ENCODE measurements around the gene UTS2B.

UTS2B gene

GRCh38 chr3:191355406-191355805 is 25.1 kb upstream of the UTS2B start:
- in situ Hi-C loops (cut with MboI; ENCODE audit: low pct_unique_long_range_greater_than_20kb, low sequenced_read_pairs) = no loop called here

GRCh38 chr3:191353022-191353777 is 22.9 kb upstream of the UTS2B start:
- in situ Hi-C loops (cut with MboI; ENCODE audit: low pct_unique_long_range_greater_than_20kb, low sequenced_read_pairs) = no loop called here
- DNase-seq = no peak

More at GRCh38 chr3:191355406-191355805, 25.1 kb upstream of the UTS2B start:
- no peak for DNase-seq

- no peak for DNase-seq
- in situ Hi-C loops (cut with MboI; ENCODE audit: low pct_unique_long_range_greater_than_20kb, low sequenced_read_pairs) = no loop called here
These were observed 21.7 kb upstream of the UTS2B start for GRCh38 chr3:191352014-191352413.

- in situ Hi-C loops (cut with MboI; ENCODE audit: low pct_unique_long_range_greater_than_20kb, low sequenced_read_pairs) = no loop called here
- no peak for DNase-seq
These were observed 20.2 kb upstream of the UTS2B start for GRCh38 chr3:191350396-191351090.

GRCh38 chr3:191348098-191348497 is 17.8 kb upstream of the UTS2B start:
- in situ Hi-C loops (cut with MboI; ENCODE audit: low pct_unique_long_range_greater_than_20kb, low sequenced_read_pairs) = no loop called here
- no peak for DNase-seq

GRCh38 chr3:191347228-191347627 is 16.9 kb upstream of the UTS2B start:
- in situ Hi-C loops (cut with MboI; ENCODE audit: low pct_unique_long_range_greater_than_20kb, low sequenced_read_pairs) = no loop called here
- no peak for DNase-seq

- in situ Hi-C loops (cut with MboI; ENCODE audit: low pct_unique_long_range_greater_than_20kb, low sequenced_read_pairs) = no loop called here
- no peak for DNase-seq
These were observed 15.0 kb upstream of the UTS2B start for GRCh38 chr3:191345334-191345733.

- in situ Hi-C loops (cut with MboI; ENCODE audit: low pct_unique_long_range_greater_than_20kb, low sequenced_read_pairs) = no loop called here
- no peak for DNase-seq
These were observed 13.6 kb upstream of the UTS2B start for GRCh38 chr3:191343913-191344312.

GRCh38 chr3:191343115-191343514 is 12.8 kb upstream of the UTS2B start:
- no peak for DNase-seq
- in situ Hi-C loops (cut with MboI; ENCODE audit: low pct_unique_long_range_greater_than_20kb, low sequenced_read_pairs) = no loop called here

- in situ Hi-C loops (cut with MboI; ENCODE audit: low pct_unique_long_range_greater_than_20kb, low sequenced_read_pairs) = no loop called here
- no peak for DNase-seq
These were observed 12.1 kb upstream of the UTS2B start for GRCh38 chr3:191342411-191342810.

- DNase-seq = no peak
- in situ Hi-C loops (cut with MboI; ENCODE audit: low pct_unique_long_range_greater_than_20kb, low sequenced_read_pairs) = no loop called here
These were observed 11.7 kb upstream of the UTS2B start for GRCh38 chr3:191342006-191342405.

- in situ Hi-C loops (cut with MboI; ENCODE audit: low pct_unique_long_range_greater_than_20kb, low sequenced_read_pairs) = no loop called here
- no peak for DNase-seq
These were observed 10.6 kb upstream of the UTS2B start for GRCh38 chr3:191340966-191341365.

GRCh38 chr3:191340351-191340750 is 10.0 kb upstream of the UTS2B start:
- no peak for DNase-seq

GRCh38 chr3:191339316-191339917 is 9.1 kb upstream of the UTS2B start:
- no peak for DNase-seq
- in situ Hi-C loops (cut with MboI; ENCODE audit: low pct_unique_long_range_greater_than_20kb, low sequenced_read_pairs) = no loop called here

More at GRCh38 chr3:191340351-191340750, 10.0 kb upstream of the UTS2B start:
- in situ Hi-C loops (cut with MboI; ENCODE audit: low pct_unique_long_range_greater_than_20kb, low sequenced_read_pairs) = no loop called here

- DNase-seq = no peak
- in situ Hi-C loops (cut with MboI; ENCODE audit: low pct_unique_long_range_greater_than_20kb, low sequenced_read_pairs) = no loop called here
These were observed 7.8 kb upstream of the UTS2B start for GRCh38 chr3:191338177-191338488.

- in situ Hi-C loops (cut with MboI; ENCODE audit: low pct_unique_long_range_greater_than_20kb, low sequenced_read_pairs) = no loop called here
- DNase-seq = no peak
These were observed 6.5 kb upstream of the UTS2B start for GRCh38 chr3:191336833-191337232.

- peak; percentile 42 for DNase-seq
- in situ Hi-C loops (cut with MboI; ENCODE audit: low pct_unique_long_range_greater_than_20kb, low sequenced_read_pairs) = no loop called here
These were observed 4.1 kb upstream of the UTS2B start for GRCh38 chr3:191334346-191334893.

- in situ Hi-C loops (cut with MboI; ENCODE audit: low pct_unique_long_range_greater_than_20kb, low sequenced_read_pairs) = no loop called here
- no peak for DNase-seq
These were observed 3.1 kb upstream of the UTS2B start for GRCh38 chr3:191333298-191333880.

GRCh38 chr3:191331388-191331787 is 1.1 kb upstream of the UTS2B start:
- in situ Hi-C loops (cut with MboI; ENCODE audit: low pct_unique_long_range_greater_than_20kb, low sequenced_read_pairs) = no loop called here
- no peak for DNase-seq

GRCh38 chr3:191330530-191331048 is 263 bp upstream of the UTS2B start:
- DNase-seq = no peak
- in situ Hi-C loops (cut with MboI; ENCODE audit: low pct_unique_long_range_greater_than_20kb, low sequenced_read_pairs) = no loop called here

All from KBM-7 (cell line).